Measurements from ENCODE around the gene PICALM. TPM values are rescaled to one million over a fixed set of nuclear protein-coding genes. Genes with fewer than 3 reads are reported as not detected.

The PICALM gene
- total RNA-seq, 1 donor from 2014 or later: 117 TPM

GRCh38 chr11:86079421-86079820 lies 10.5 kb upstream of the PICALM start:
- Mint-ChIP-seq H3K27me3 (ENCODE audit: unreplicated experiment) (no peaks in the 10 kb centered on the region), H3K9me3 (ENCODE audit: unreplicated experiment) (no peaks in the 10 kb centered on the region)

GRCh38 chr11:86073948-86074347 lies 5.1 kb upstream of the PICALM start:
- no peak for DNase-seq
- H3K4me1 Mint-ChIP-seq (ENCODE audit: low read depth, unreplicated experiment): peaks cover 6% of the 10 kb centered on the region
- no peak overlapping the region for H3K4me3 Mint-ChIP-seq (ENCODE audit: unreplicated experiment)
- no peak for TF ChIP-seq CTCF (IDR thresholded peaks at IDR 0.05; ENCODE audit: partially characterized antibody, unreplicated experiment)
- H3K27ac Mint-ChIP-seq (ENCODE audit: unreplicated experiment): no peak overlapping the region
- H3K36me3 Mint-ChIP-seq (ENCODE audit: unreplicated experiment): no peaks in the 10 kb centered on the region
- H3K27me3 Mint-ChIP-seq (ENCODE audit: unreplicated experiment): peaks cover 8% of the 10 kb centered on the region
- H3K9me3 Mint-ChIP-seq (ENCODE audit: unreplicated experiment): peaks cover 3% of the 10 kb centered on the region

More at GRCh38 chr11:86079421-86079820, 10.5 kb upstream of the PICALM start:
- no peak for DNase-seq
- Mint-ChIP-seq H3K36me3 (ENCODE audit: unreplicated experiment) (no peaks in the 10 kb centered on the region), H3K4me1 (ENCODE audit: low read depth, unreplicated experiment) (no peaks in the 10 kb centered on the region), H3K4me3 (ENCODE audit: unreplicated experiment) (no peak overlapping the region), H3K27ac (ENCODE audit: unreplicated experiment) (no peak overlapping the region)
- TF ChIP-seq CTCF (IDR thresholded peaks at IDR 0.05; ENCODE audit: partially characterized antibody, unreplicated experiment): no peak

- Mint-ChIP-seq H3K4me1 (ENCODE audit: low read depth, unreplicated experiment) (peaks cover 9% of the 10 kb centered on the region), H3K27ac (ENCODE audit: unreplicated experiment) (no peak overlapping the region), H3K4me3 (ENCODE audit: unreplicated experiment) (no peak overlapping the region), H3K36me3 (ENCODE audit: unreplicated experiment) (no peaks in the 10 kb centered on the region), H3K9me3 (ENCODE audit: unreplicated experiment) (peaks cover 10% of the 10 kb centered on the region), H3K27me3 (ENCODE audit: unreplicated experiment) (peaks cover 14% of the 10 kb centered on the region)
- no peak for DNase-seq
- no peak for TF ChIP-seq CTCF (IDR thresholded peaks at IDR 0.05; ENCODE audit: partially characterized antibody, unreplicated experiment)
Measured at GRCh38 chr11:86072211-86072610, 3.3 kb upstream of the PICALM start.

- Mint-ChIP-seq H3K27ac (ENCODE audit: unreplicated experiment) (peak overlapping the region; percentile 91), H3K4me1 (ENCODE audit: low read depth, unreplicated experiment) (peaks cover 23% of the 10 kb centered on the region), H3K36me3 (ENCODE audit: unreplicated experiment) (no peaks in the 10 kb centered on the region), H3K4me3 (ENCODE audit: unreplicated experiment) (peak overlapping the region; percentile 84), H3K27me3 (ENCODE audit: unreplicated experiment) (peaks cover 14% of the 10 kb centered on the region), H3K9me3 (ENCODE audit: unreplicated experiment) (peaks cover 10% of the 10 kb centered on the region)
- DNase-seq: no peak
- no peak for TF ChIP-seq CTCF (IDR thresholded peaks at IDR 0.05; ENCODE audit: partially characterized antibody, unreplicated experiment)
Measured at GRCh38 chr11:86070142-86071056, 1.5 kb upstream of the PICALM start.

Measured in glutamatergic neuron (in vitro differentiated cells).